Activated CD4-positive, alpha-beta T cell treated with anti-CD3 and anti-CD28 coated beads, Interleukin-2, amount 50 U/mL, for 1 hour (primary cell): Measurements from ENCODE around the gene TMCO1.
"Not testable (repeated sequence)": the region's sequence is repeated elsewhere in the genome, so short reads cannot be mapped to it uniquely, and the experiment has no call there.

Experiments used
- DNase-seq: peaks from one replicate; pipeline ENCODE4 v3.0.0-alpha.2; 2020

The TMCO1 gene

GRCh38 chr1:165744913-165745312 is 23.8 kb downstream of the TMCO1 start:
- DNase-seq: not testable (repeated sequence)

GRCh38 chr1:165742194-165742593 is 26.5 kb downstream of the TMCO1 start:
- DNase-seq: no peak

GRCh38 chr1:165738794-165739193 is 29.9 kb downstream of the TMCO1 start:
- no peak for DNase-seq

- DNase-seq: no peak
Observed at GRCh38 chr1:165737196-165737595, 31.5 kb downstream of the TMCO1 start.

- DNase-seq: no peak
Observed at GRCh38 chr1:165734906-165735305, 33.8 kb downstream of the TMCO1 start.

GRCh38 chr1:165726841-165727240 is 41.8 kb downstream of the TMCO1 start:
- no peak for DNase-seq

GRCh38 chr1:165726169-165726568 is 42.5 kb downstream of the TMCO1 start:
- no peak for DNase-seq

GRCh38 chr1:165717918-165718515 is 50.7 kb downstream of the TMCO1 start:
- DNase-seq: peak; percentile 9

- not testable (repeated sequence) for DNase-seq
Observed at GRCh38 chr1:165716265-165717051, 52.2 kb downstream of the TMCO1 start.

GRCh38 chr1:165712764-165713163 is 55.9 kb downstream of the TMCO1 start:
- no peak for DNase-seq

GRCh38 chr1:165707984-165708706 is 60.5 kb downstream of the TMCO1 start:
- no peak for DNase-seq

GRCh38 chr1:165703648-165704047 is 65.0 kb downstream of the TMCO1 start:
- no peak for DNase-seq

GRCh38 chr1:165701922-165702321 is 66.7 kb downstream of the TMCO1 start:
- not testable (repeated sequence) for DNase-seq

- no peak for DNase-seq
Observed at GRCh38 chr1:165699577-165699976, 69.1 kb downstream of the TMCO1 start.

- no peak for DNase-seq
Observed at GRCh38 chr1:165698761-165699052, 70.0 kb downstream of the TMCO1 start.

- DNase-seq: peak; percentile 82
Observed at GRCh38 chr1:165697881-165698760, 70.5 kb downstream of the TMCO1 start, which contains the start of gene ALDH9A1. Gene ALDH9A1 (minus strand): TSS chr1:165698562. CDS start chr1:165698558, 4 bp downstream.

GRCh38 chr1:165697491-165697880 is 71.2 kb downstream of the TMCO1 start:
- no peak for DNase-seq

GRCh38 chr1:165696625-165697100 is 72.0 kb downstream of the TMCO1 start:
- DNase-seq: no peak

GRCh38 chr1:165695031-165695430 is 73.6 kb downstream of the TMCO1 start:
- no peak for DNase-seq

GRCh38 chr1:165688046-165688445 is 80.6 kb downstream of the TMCO1 start:
- no peak for DNase-seq

- DNase-seq: no peak
Observed at GRCh38 chr1:165686971-165687433, 81.7 kb downstream of the TMCO1 start.

- no peak for DNase-seq
Observed at GRCh38 chr1:165686121-165686970, 82.3 kb downstream of the TMCO1 start.
